ENCODE results near the gene AGPAT4.

DNA sequence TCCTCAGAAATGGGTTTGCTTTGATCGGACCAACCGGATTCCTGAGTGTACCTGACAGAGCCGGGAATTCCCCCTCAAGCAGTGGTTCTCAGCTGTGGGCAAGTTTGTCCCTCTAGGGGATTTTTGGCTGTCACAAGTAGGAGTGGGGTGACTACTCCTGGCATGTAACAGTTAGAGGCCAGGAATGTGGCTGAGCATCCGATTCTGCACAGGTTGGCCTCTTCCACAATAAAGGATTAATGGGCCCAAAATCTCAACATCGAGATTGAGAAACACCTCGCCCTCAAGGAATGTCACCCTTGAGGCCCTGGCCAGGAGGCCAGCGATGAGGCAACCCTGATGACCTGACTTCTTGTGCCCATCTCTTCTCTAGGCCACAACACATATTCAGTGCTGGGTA, 7.9 kb downstream of the AGPAT4 start:
- TF ChIP-seq GATA2 (IDR thresholded peaks at IDR 0.05; ENCODE audit: low read depth, low read length) (no peak), GATA3 (IDR thresholded peaks at IDR 0.05; ENCODE audit: low read depth, low read length) (no peak)
